ENCODE results near the gene ZNF273.

GRCh38 chr7:64881461-64882287 lies 21.4 kb upstream of the ZNF273 start:
- TF ChIP-seq EZH2phosphoT487 (IDR thresholded peaks at IDR 0.05; ENCODE audit: insufficient read depth, low read depth): no peak
- no peak for TF ChIP-seq EZH2 (IDR thresholded peaks at IDR 0.05; ENCODE audit: insufficient read depth, poor library complexity, severe bottlenecking)
